ENCODE results near the gene NPAS3.

Gene NPAS3

DNA sequence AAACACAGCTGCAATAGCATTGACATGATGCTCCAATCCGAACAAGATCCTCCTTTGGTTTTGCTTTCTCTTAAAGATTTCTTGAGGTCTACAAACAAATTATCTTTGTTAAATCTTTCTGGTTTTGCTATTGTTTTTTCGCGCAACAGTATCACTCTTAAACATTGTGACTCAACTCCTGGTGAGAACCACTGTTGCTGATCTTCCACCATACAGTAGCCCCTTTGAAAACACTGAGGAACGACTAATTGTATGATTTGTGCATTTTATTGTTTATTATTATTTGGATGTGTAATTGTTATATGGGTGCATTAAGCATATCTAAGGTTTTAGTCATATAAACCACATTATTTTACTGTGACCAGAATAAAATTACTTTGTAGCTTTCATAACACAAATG, 729.4 kb downstream of the NPAS3 start:
- DNase-seq = no peak

DNA sequence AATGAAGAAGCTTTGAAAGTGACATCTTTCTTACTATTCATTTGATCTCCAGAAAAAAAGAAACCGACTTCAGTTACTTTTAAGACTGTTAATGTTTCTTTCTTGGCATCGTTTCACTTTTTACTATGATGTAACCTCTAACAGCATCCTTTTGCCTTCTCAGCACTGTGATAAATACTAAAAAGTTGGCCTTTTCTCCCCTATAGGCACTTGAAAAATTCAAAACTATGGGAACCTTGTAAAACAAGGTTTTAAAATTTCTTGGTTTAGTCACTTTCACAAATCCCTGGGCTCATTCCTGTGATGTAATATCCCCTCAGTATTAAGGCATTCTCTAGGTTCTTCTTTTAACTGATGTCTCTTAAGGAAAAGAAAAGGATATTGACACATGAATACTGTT, 730.4 kb downstream of the NPAS3 start:
- no peak for DNase-seq

DNA sequence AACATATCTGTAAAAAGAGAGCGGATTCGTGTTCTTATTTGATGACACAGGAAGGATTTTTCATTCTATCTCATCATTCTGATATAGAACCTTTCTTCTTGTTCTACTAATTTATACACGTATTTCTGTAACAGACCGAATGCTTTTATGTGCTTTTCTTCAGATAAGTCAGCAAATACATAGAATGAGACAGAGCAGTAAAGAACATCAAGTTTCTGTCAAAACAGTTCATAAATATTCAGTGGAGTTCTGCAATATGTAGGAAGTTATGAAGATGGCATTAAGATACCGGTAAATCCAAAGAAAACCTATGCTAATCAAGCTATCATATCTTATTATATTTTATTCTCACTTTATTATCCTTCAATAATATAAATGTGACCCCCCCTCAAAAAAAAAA, 731.6 kb downstream of the NPAS3 start:
- DNase-seq = no peak

DNA sequence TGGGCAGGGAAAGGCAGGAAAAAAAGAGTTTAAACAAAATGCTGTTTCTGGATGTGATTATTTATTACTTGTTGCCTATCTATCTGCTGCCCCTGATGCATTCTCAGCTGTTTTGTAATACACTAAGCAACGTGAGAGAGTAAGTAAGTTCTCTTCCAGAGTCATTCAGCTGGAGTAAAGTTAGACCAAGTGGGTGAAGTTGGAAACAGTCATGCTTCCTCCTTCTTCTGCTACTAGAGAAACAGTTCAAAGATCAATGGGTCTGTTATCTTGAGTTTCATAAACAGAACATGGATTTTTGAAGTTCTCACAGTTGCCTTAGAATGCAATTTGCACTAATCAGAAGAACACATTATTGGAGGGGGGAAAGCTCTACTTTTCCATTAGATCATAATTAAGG, 732.9 kb downstream of the NPAS3 start:
- no peak for DNase-seq

DNA sequence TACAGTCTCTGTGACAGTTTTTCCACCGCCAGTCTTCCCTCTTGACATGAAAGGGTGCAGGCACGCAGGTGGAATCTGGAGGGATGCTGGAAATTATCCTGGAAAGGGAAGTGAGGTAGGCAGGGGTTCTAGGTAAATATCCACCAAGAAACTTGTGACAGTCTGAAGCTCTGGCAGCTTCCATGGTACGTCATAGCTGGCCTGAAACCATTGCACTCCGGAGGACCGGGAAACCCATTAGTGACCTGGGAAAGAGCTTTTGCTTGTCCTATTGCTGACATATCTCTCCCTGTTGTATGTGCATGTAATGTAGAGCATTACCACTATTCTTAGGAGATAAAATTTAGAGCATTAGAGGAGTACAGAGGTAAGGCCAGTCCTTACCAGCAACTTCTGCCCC, 736.2 kb downstream of the NPAS3 start:
- DNase-seq = no peak

DNA sequence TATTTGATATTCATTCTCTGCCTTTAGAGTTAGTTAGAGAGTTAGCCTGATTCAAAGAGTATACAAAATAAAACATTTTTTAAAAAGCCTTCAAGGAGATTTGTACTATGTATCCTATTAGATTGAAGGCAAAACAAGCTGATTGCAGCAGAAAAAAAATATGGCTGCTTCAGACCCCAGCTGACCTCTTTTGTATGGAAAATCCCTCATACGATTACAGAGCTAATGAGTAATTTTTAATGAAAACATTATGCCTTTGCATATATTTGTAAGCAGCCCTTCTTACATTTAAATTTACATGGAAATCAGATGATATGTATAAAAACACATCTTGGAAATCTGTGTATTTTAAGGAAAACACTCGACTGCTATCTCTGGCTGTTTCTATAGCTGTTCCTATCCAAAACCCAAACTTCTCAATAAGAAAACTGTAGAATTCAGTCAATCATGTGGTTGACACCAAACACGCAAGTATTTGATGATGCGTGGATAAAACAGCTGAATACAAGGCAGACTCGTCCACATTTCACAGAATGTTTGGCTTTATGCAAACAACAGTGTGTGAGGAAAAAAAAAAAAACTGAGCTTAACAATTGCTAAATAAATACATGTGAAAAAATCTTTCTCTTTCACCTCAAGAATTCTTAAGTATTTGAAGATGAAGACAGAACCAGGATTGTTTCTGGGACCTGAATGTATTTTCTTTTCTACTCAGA, 736.9 kb downstream of the NPAS3 start:
- DNase-seq = no peak

DNA sequence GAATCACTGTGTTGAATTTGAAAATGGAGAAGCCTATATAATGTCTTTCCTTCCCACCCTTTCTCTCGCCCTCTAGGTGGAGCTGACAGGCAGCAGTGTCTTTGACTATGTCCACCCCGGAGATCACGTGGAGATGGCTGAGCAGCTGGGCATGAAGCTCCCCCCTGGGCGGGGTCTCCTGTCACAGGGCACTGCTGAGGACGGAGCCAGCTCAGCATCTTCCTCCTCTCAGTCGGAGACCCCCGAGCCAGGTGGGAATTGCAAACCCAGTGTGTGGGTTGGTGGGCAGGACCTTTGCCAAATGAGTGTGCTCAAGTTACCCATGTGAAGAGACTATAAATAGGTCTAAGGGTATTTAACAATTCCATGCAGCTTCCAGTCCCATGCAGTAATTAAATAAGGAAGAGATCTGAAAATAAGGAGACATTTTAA, 737.5 kb downstream of the NPAS3 start:
- DNase-seq = no peak

DNA sequence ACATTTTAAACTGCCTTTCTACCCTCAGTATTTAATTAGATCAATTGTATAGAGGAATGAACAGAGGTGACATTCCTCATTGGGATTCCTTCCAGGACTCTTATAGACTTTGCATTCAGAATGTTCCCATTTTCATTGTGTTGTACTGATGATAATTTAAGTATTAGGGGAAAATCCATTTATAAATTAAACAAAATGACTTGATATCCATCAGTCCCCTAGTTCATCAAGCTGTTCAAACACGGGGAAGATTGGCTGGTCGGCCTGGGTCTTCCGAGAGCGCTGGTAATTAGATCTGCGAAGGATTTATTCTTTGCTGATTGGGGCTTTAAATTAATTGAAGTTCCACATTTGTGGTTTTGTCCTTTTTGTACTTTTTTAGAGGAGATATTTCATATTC, 738.2 kb downstream of the NPAS3 start:
- no peak for DNase-seq

DNA sequence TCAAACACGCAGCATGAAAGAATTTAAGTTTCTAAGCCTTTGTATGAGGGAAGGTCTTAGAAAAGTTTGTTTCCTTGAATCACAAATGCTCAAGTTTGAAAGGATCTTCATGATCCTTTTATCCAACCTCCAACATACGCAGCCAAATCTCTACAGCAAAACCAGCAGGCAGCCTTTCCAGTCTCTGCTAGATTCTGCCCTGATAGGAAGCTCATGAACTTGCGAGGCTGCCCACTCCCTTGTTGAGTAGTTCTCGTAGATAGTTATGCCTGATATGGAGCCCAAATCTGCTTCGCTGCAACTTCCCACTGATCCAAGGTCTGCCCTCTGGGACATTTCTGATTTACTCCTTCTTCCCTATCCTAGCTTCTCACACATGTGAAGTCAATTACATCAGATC, 739.3 kb downstream of the NPAS3 start:
- no peak for DNase-seq

DNA sequence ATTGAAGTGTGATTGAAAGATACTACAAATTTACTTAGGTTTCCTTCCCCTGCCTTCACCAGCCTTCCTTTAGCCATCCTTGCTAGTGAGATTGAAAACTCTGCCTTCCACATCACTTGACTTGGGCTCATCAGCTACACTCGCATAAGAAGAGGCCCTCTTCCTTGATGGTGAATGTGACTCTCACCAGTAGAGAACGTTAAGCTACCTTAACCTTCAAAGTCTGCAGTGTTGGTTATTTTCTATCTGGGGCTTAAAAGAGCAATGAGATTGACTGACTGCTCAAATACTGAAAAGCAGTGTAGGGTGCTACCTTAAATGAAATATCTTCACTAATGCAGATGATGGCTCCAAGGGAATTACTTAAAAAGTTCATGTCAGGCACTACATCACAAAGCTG, 740.3 kb downstream of the NPAS3 start:
- DNase-seq = no peak

DNA sequence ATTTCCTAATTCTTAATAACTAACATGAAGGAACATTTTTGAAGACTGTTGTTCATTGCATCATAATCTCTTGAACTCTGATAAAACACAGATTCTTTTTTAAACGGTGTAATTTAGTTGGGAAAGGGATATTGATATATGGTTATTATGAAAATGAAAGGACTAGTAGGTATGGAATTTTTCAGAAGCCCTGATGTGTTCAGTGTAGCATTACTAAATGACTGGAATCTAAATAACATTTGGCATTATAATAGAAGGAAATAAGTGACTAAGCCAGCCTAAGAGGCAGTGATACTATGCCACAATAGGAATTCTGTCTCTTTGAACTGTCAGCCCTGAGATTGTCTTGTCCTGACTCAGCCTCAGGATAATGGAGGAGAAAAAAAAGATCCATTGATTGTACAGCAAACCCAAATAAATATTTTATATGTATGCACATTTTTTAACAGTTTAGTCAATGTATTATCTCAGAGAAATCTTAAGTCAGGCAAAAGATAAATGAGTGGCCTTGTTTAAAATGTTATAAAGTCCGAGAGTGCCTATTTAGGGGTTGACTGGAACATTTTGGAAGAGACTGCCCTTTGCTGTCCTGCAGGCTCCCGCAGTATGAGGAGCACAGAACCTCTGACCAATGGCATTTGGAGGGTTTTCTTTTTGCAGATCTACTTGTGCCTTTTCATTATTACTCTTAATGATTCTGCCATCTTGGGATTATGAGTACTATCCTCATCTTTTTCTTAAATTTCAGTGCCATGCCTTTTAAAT, 741.0 kb downstream of the NPAS3 start:
- no peak for DNase-seq

DNA sequence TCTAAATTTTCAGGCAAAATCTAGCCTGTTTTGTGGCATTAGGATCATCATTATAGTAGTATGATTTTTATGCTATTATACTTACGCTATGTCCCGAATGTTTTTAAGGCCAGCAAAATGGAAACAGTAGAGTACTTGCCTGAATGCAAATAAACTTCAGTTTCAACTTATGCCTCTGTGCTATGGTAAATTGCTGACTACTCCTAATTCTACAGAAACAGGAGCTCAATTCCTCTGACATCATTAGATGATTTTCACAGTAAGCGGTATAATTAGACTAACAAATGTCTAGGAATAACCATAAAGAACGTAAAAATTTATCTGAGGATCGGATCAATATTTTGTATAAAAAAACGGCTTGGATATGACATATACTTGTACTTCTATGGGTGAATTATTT, 742.2 kb downstream of the NPAS3 start:
- DNase-seq = no peak

DNA sequence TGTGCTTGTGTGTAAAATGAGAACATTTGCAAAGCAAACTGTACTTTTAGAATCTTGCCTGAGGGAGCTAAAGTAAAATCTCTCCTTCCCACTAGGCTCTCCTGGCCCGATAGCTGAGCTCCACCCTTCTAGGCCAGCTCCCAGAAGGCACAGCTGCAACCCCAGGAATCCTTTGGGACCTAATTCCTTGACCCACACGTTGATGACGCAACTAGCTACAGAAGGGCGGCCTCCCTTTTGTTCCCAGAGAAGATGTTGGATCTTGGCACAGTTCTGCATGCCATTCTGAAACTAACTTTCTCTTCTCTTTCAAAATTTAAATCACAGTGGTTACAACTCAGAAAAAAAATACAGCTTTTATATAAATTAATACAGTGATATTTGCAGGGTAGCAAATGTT, 744.1 kb downstream of the NPAS3 start:
- DNase-seq = no peak

DNA sequence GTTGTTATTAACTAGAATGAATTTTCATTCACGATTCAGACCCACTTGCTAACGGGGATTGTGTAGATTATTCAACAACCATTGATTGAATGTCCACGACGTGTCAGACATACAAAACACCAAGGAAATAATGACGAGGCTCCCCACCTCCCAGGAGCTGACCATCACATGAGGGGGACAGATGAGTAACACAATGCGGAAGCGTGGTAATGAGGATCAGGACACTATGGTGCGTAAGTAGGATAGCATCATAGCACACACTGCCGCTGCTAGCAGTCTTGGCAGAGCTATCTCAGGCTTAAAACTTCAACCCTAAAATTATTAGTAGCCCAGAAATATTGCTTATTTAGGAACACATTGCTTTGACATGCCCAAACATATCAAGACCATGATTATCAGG, 746.3 kb downstream of the NPAS3 start:
- DNase-seq = no peak

DNA sequence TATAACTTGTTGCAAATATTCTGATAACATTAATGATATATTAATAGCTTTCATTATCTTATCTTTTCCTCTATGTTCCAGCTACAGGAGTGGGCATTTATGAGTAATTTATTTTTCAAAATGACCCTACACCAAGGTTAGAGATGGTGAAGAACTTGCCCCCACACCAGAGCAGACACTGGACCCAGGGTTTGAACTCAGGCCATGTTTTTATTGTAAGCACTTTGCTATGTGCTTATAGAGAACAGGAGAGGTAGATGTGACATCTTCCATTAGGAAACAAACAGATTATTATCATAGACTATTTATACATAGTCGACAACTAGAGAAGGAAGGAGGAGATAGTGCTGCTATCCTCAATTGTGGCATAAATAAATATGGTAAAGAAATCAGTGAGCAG, 747.0 kb downstream of the NPAS3 start:
- no peak for DNase-seq

DNA sequence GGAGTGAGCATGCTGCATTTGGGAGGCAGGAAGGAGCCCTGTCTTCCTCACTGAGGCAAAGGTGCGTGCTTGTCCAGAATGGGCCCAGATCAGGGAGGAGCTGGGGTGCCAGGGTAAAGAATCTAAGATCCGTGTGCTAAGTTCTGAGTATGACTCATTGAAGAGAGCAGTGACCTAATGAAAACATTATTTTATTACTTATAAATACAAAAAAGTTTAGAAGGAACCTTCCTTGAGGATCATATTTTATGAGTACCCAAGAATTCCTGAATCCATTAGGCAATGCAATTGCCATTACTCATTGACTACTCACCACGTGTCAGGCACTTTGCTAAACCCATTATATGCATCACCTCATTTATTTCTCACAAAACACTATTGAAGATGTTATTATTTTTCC, 747.5 kb downstream of the NPAS3 start:
- DNase-seq = no peak

DNA sequence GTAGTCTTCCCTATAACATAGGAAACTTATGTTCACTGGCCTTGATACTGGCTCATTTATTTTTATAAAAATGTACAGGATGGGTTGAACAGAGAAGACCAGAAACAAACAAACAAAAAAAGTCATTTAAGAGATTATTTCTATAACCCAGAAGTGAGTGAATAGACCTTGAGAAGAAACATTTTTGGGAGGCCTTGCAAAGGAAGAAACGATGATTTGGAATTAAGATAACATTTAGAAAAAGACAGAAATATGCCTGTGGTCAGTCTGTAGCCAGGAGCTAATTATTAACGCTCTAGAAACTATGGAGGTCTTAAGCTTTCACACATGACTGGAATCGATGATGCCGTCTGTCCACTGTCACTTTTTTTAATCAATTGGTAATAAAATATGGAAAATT, 748.2 kb downstream of the NPAS3 start:
- no peak for DNase-seq

DNA sequence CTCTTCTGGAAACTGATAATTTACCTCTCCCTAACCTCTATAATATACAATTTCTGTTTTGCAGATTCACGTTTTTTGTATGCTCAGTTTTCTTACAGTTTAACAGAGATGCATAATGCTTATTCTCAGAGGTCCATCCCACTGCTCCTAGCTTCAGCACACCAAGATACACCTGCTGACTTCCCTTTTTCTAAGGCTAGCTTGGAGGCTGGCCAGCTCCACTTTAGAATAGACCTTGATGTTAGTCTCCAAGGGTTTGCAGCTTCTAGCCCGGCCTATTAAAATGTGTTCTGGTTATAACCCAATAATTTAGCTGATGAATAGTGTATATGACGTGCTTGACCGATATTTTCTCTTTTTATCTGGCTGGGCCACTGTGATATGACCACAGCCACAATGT, 751.0 kb downstream of the NPAS3 start:
- DNase-seq = no peak

DNA sequence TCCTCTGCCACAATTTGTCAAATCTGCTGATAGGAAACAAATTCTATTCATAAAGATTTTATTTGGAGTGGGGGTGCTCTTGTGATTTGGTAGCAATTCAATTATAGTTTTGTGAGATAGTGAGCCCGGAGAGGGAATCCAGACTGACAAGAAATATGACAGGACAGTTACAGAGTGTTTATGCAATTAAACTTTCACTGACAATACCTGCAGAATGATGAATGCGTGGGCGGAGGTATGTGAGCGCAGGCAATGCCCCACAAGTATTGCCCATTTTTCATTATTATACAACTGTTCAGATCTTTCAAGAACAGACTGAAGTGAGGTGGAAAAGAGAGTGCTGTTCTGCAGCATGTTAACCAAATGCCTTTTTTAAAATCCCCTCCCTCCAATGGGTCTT, 753.2 kb downstream of the NPAS3 start:
- DNase-seq = no peak

DNA sequence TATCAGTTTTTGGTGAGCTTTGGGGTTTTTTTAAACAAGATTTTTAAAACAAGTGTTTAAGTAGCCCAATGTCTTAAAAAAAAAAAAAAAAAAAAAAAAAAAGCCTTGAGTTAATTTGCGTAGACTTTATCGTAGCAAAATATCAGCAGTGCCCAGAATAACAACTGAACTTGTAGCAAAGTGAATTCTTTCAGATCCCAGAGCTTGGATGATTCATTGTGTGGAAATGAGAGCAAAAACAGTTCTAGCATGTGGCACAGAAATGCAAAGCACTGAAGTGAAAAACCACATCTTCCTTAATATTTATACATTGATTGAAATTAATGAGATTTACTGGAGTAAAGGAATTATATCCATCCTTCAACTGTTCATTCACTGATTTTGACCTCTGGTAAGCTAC, 754.1 kb downstream of the NPAS3 start:
- DNase-seq = no peak

DNA sequence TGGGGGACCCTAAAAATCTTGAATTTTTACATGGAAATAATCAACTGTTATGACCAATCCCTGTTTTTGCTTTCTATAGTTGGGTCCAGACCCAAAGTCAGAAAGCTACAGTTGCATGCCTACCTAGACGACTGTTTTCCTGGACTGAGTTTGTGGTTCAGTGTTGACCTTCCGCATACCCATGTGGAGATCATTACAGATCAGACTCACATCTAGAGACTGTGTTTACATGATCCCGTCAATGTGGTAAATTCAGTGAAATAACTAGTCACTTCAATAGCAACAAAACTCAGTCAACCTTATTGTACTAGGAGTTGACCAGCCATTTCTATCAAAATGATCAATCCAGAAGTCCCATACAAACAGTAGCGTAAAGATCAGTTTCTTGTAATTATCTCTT, 754.6 kb downstream of the NPAS3 start:
- no peak for DNase-seq

DNA sequence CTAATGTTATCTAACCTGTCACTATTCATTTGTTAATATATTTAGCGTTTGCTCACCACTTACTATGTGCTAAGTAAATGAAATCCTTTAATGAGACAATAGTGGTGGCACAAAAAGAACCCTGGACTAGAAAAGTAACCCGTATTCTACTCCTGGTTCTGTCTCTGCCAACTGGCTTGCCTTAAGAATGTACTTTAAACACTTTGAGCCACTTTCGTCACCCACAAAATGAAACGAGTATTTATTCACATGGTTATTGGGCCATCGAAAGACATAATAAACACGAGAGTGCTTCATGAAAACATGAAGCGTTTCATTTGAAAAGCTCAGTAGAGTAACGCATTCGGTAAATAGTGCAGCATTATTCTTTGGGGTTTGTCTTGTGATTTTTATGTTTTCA, 757.5 kb downstream of the NPAS3 start:
- no peak for DNase-seq

DNA sequence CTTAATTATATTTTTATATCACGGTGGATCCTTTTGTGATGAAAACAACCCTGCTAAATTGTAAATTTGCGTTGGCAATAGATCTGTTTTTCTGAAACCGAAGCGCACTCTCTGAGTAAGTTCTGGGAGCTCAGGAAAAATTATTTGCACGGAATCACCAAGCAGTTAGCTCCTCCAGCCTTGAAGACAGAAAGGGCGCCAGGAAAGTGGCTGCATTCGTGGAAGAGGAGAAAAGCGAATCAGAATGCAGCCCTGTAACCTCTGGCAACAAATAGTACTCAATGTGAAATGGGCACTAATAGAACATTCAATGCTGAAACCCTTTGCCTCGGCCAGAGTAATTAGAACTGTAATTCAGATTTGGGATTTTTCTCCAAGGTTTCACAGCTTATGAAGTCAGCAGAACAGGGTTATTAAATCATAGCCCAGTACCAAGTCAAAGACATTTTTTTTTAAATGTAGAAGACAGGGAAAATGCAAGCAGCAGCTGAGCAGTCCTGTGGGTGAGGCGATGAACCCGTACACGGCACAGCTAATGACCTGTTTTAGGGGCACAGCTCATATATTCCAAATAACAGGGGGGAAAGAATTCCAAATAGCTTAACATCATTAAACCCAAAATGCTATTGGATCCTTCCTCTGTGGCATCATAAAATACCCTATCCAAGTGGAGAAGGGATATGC, 760.8 kb downstream of the NPAS3 start:
- DNase-seq = no peak

DNA sequence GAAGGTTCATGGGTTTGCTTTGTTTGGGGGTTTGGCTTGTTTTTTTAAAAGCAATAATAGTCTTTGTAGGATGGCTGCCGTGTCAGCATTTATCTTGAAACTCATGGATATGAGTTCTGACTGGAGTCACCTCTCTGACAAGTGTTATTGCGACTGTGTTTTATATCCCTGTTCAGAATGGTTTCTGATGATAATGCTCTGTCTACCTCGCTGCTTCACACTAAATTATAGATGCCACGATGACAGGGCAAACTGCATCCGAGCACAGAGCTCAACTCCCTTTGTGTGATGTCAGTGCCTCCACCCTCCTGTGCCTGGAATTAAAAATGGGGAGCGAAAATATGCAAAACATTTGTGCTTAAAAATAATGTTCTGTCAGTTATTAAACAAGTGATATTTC, 761.4 kb downstream of the NPAS3 start:
- no peak for DNase-seq
